B cell (primary cell): Measurements from ENCODE around the gene NR5A2.

Experiments
- EZH2 ChIP-seq: IDR thresholded peaks from 2 replicates; pipeline ENCODE4 v1.6.1; 2012; ENCODE audit warnings: borderline replicate concordance, low read depth, mild to moderate bottlenecking, moderate library complexity, low read length; ENCODE audit not compliant: insufficient read depth, poor library complexity, severe bottlenecking
- TF ChIP-seq, protein P1 (sequence below): fragments of 200-600 bp; IDR thresholded peaks from one replicate; pipeline ENCODE4 v1.8.0; 2022; ENCODE audit warnings: antibody characterized with exemption, mild to moderate bottlenecking

DNA sequence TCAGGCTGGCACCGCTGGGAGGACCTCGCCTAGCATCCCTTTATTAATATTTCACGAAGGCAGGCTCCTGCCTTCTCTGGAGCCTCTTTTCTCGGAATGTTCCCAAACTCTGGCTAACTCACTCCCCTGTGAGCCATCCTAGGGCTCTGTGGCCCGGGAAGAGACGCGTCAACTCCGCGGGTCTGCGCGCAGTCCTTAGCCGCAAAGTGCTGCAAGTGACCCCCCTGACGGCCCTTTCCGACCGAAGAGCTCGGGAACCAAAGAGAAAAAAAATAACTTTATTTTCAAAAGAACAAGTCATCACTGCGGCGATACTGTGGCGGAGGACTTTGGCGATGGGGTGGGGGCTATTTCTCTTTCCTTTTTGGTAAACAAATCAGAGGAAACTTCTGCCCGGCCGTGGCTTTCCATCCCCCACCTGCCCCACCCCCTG, 14.6 kb downstream of the NR5A2 start:
- TF ChIP-seq, protein P1, sequence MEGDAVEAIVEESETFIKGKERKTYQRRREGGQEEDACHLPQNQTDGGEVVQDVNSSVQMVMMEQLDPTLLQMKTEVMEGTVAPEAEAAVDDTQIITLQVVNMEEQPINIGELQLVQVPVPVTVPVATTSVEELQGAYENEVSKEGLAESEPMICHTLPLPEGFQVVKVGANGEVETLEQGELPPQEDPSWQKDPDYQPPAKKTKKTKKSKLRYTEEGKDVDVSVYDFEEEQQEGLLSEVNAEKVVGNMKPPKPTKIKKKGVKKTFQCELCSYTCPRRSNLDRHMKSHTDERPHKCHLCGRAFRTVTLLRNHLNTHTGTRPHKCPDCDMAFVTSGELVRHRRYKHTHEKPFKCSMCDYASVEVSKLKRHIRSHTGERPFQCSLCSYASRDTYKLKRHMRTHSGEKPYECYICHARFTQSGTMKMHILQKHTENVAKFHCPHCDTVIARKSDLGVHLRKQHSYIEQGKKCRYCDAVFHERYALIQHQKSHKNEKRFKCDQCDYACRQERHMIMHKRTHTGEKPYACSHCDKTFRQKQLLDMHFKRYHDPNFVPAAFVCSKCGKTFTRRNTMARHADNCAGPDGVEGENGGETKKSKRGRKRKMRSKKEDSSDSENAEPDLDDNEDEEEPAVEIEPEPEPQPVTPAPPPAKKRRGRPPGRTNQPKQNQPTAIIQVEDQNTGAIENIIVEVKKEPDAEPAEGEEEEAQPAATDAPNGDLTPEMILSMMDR, result no peak
- no peak for TF ChIP-seq EZH2
